Pulmonary artery endothelial cell (primary cell): Measurements from ENCODE around the gene DGLUCY. TPM values are rescaled to one million over a fixed set of nuclear protein-coding genes. Genes with fewer than 3 reads are reported as not detected.
A peak's percentile ranks its signal among the peaks of the same experiment; 100 is the strongest.
"Not testable (repeated sequence)": the region's sequence is repeated elsewhere in the genome, so short reads cannot be mapped to it uniquely, and the experiment has no call there.

Experiments used
- DNase-seq: peaks from one replicate; pipeline ENCODE4 v3.0.0-alpha.2; 2011; ENCODE audit warnings: low read depth, low spot score
- total RNA-seq: library from RNA; depleted of rRNA; stranded (reverse); fragments of >200 nt; gene quantifications from 2 replicates; pipeline ENCODE4 v1.2.3, GENCODE V29; 2014

The DGLUCY gene
- total RNA-seq, 1 donor from 2014 or later, result 51.4 TPM

DNA sequence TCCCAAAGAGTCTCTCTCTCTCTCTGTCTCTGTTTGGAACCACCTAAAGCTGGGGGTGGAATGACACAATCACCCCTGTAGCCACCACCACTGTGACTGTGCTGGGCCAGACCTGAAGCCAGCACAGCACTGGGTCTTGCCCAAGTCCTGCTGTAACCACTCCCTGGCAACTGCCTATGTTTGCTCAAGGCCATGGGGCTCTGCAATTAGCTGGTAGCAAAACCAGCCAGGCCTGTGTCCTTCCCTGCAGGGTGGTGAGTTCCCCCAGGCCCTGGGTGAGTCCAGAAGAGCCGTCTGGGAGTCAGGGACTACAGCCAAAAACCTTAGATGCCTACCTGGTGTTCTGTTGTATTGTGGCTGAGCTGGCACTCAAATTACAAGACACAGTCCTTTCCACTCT, 50.8 kb downstream of the DGLUCY start:
- no peak for DNase-seq

DNA sequence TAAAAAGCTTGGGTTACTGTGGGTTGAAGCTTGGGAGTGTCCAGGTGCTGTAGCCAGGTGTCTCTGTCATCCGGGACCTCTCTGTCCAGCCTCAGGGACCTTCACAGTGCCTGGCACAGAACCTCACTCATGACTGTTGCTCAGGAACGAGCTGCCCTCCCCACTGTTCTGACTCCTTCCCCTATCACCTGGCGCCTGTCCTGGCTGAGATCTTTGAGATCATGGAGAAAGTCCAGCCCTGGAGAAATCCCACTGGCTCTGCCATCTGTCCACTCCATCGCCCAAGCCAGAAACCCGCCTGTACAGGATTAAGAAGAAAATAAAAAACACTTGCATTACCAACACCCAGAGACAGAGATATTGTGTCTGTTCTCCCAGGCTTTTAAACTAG, 53.5 kb downstream of the DGLUCY start:
- no peak for DNase-seq

DNA sequence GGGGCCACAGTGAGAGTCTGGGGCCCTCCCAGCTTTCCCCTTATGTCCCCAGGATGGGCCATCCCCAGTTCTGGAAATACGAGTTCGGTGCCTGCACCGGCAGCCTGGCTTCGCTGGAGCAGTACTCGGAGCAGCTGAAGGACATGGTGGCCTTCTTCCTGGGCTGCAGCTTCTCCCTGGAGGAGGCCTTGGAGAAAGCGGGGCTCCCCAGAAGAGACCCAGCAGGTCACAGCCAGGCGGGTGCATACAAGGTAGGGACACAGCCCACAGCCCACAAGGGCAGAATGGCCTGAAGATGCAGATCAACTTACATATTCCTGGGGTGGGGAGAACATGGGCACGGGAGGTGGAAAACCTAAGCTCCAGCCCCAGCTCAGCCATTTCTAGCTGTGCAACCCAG, 56.1 kb downstream of the DGLUCY start:
- no peak for DNase-seq

DNA sequence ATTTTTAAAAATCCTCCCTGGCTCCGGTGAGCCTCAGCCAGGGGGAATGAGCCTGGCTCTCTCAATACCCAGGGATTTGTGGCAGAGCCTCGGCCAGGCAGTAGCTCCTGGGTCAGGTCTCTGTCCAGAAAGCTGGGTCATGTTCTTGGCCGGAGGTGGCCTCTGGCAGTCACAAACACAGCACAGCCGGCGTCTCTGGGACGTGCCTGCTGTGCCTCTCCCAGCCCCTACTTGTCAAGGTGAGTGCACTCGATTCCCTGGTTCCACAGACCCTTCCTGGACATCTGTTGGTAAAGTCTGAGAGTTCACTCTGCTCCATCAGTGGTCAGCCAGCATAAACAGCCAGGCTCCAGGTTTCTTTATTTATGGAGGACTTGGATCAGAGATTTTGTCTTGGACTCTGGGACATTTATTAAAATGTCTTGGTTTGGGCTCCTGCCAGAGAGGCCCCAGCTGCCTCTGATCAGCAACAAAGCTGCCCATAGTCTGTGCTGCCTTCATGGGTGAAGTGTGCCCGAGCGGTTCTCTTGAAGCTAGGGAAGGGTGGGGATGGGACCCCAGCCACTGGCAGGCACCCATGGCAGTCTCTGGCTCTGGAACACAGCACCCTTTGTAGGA, 56.7 kb downstream of the DGLUCY start:
- no peak for DNase-seq

DNA sequence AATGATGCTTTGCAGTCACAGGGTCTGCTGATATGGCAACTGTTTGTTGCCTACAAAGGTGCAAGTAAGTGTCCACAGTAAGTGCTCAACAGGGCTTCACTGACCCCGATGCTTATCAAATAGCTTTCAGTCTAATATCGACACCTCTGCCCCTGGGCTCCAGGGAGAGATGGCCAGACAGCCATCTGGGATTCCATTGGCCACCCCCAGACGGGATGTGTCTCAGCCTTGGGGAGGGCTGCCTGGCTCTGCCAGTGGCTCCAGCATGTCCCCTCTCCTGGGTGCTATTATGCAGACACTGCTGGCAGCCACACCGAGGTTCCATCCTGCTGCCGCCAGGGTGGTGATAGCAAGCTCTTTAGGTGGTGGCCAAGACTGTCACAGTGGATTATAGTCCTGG, 57.4 kb downstream of the DGLUCY start:
- DNase-seq, result no peak

DNA sequence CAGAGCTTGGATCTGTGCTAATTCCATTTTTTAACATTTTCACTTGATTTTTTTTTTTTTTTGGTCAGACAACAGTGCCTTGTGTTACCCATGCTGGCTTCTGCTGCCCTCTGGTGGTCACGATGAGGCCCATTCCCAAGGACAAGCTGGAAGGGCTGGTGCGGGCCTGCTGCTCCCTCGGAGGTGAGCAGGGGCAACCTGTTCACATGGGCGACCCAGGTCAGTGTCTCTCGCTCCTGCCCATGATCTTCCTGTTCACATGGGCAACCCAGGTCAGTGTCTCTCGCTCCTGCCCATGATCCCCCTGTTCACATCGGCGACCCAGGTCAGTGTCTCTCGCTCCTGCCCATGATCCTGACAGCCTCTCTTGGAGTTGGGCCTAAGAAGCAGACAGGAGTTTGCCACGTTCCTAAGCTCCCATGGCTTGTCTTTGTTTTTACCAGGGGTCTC, 59.4 kb downstream of the DGLUCY start:
- DNase-seq, result peak; percentile 54

DNA sequence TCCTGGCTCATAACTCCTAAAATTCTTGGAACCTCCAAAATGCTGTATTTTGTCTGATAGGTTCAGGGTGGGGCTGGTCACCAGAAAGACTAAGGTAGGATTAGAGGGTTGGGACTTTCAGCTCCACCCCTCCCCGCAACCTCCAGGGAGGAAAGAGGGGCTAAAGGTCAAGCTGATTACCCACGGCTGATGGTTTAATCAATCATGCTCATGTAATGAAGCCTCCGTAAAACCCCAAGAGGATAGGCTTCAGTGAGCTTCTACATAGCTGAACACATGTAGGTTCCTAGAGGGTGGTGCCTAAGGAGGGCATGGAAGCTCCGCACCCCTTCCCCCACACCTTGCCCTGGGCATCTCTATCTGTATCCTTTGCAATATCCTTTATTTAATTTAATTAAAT, 60.0 kb downstream of the DGLUCY start:
- no peak for DNase-seq

DNA sequence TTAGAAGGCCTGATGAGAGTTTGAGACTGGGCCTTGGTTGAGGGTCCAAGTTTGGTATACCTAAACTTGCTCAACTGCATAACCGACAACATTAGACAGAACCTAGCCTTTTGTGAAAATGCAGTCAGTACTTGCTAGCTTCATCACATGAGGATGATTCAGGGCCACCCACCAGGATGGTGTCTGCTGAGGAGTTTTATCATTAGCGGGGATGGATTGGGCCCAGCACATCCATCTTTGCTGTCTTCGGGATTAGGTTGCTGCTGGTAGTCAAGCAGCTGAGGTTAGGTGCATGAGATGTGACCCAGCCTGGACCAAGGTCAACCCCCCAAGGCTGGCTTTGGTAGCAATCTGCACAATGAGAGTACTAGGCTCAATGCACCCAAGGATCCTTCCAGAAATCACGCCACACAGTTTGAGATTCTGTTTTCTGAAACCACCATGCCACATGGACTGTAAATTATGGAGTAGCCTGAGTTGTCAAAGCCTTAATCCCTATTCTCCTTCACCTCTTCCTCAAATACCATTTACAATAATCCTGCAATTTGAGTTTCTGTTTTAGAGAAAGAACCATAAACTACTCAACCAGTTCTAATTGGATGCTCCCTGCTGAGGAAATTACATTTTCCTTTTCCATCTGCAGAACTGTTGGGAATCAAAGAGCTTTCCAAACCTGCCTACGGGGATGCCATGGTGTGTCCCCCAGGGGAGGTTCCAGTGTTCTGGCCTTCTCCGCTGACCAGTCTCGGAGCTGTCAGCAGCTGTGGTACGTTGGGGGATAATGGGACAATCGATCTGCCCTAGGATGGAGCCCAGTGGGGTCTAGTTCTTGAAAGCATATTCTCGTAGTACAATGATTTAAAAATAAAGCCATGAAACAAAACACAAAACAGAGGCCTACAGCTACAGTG, 61.7 kb downstream of the DGLUCY start:
- DNase-seq, result no peak

DNA sequence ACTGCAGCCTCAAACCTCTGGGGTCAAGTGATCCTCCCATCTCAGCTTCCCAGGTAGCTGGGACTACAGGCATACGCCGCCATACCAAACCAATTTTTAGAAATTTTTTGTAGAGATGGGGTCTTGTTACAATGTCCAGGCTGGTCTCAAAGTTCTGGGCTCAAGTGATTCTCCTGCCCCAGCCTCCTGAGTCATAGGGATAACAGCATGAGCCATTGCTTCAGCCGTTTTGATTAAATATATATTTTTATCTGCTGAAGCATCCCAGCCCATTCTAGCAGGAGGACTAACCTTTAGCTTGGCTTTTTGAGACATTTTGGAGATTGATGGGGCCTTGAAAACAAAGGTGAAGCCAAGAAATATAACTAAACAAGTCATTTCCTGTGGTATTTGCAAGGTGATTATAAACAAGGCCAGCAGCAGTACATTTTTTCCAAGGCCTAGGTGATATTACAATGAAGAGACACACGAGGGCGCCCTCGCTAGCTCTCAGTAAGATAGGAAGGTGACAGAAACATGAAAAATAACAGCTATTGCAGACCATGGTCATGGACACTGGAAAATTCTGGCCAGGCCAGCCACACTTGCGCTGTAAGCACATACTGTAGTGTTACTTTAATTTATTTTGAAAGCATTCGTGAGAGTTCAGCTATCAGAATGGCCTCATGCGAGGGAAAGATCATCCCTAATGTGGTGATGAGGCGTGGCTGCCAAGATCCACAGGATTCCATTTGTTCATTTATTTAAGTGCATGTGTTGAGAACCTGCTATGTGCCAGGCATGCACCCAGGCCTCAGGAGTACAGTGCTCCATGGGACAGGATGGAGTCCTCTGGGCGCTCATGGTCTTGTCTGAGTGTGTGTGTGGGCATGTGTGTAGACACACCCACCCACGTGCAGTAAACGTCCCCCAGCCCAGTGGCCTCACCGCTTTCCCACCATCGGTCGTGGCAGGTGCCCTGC, 63.5 kb downstream of the DGLUCY start:
- peak; percentile 44 for DNase-seq

DNA sequence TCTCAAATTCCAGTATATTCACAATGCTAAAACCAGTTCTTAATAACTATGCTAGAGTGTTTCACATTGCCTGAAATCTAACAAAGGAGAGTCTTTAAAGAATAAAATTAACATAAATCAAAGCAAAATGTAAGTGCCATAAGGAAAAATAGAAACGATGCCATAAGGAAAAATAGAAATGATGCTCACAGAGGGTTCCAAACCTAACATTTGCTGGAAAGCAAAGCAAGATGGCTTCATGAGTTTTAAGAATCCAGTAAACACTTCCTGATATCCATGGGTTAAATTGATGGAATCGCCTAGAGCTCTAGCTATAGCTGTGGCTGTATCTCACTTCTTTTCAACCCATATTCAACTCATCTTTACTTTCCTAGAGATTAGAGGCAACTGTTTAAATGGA, 66.7 kb downstream of the DGLUCY start:
- DNase-seq, result no peak

DNA sequence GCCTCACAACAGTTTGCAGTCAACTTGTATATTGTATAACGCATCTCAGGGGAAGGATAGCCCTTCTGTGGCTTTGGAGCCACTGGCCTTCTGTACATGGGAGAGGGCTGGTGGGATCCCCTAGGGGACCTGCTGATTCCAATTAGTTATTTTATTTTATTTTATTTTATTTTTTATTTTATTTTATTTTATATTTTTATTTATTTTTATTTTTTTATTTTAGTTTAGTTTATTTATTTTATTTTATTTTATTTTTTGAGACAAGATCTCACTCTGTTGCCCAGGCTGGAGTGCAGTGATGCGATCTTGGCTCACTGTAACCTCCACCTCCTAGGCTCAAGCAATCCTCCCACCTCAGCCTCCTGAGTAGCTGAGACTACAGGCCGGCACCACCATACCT, 68.9 kb downstream of the DGLUCY start:
- not testable (repeated sequence) for DNase-seq

DNA sequence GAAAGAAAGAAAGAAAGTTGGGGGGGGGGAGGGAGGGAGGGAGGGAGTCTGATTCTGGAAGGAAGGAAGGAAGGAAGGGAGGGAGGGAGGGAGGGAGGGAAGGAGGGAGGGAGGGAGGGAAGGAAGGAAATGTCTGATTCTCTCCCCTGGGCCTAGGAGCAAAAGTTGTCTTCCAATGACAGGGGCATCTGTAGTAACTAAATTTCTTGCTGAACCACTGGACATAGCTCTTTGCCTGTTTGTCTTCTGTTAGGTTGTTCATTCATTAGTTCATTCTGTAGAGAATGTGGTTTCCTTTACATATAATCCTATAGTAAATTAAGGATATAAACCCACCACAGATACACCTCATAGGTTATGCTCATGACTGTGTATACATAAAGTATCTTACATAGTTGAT, 70.7 kb downstream of the DGLUCY start:
- no peak for DNase-seq

DNA sequence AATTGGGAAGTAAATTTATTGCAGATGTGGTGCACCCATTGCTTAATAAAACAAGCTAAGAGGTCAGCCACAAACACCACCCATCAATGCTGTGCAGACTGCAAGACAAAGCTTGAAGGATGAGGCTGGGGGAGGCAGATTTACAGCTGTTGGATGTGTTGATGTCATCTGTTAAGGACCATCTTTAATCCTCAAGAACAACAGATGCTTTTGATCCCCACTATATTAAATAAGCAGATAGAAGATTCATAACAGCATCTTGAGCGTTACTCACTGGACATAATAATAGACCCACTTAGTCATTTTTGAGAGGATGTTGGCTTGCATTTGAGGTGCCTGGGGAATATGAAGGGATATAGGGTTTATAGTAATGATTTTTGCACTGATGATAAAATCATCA, 71.8 kb downstream of the DGLUCY start:
- no peak for DNase-seq

DNA sequence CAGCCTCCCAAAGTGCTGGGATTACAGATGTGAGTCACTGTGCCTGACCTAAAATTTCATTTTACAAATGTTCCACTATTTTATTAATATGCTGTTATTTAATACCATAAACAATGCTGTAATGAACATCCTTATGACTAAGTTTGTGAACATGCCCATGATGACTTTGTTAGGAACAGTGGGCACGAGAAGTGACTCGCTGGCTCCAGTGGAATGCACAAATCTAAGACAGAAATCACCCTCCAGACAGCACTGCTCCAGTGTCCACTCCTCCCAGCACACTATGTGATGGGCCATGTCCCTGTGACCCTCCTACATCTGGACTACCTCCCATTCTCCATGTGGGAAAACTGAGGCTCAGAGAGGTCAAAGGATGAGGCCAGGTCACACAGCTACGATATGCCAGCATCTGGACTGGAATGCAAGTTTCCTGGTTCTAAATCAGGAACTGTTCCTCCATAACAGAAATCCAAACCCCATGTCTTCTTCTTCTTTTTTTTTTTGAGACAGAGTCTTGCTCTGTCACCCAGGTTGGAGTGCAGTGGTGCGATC, 72.7 kb downstream of the DGLUCY start:
- DNase-seq, result no peak

DNA sequence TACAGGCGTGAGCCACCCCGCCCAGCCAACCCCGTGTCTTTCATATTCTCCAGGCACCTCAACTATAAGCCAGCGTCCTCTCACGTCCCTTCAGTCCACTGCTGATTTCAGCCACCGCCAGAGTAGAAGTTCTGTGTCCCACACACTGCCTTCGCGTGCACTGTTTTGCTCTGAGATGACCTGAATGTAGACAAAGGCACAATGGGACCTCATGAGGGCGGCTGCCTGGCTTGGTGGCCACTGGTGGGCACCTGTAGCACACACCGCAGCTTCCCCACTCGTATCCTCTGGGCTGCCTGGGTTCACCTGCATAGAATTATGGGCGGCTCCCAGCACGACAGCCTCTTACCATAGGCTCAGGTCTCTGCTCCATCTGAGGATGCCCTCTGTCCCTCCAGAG, 73.4 kb downstream of the DGLUCY start:
- no peak for DNase-seq

DNA sequence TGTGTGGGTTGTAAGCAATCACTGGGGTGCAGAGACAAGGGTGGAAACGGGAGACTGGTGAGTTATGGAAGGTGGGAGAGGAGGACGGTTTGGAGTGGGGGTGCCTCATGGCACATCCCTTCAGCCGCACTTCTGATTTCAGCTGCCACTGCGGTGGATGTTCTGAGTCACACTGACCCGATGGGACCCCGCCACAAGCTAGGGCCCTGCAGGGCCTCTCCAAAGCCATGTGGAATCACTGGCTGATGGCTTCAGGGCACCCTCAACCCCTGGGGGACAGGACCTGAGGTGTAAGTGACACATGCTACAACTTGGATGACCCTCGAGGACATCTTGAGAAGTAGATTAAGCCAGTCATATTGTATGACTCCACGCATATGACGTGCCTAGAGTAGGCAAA, 77.0 kb downstream of the DGLUCY start:
- DNase-seq, result no peak

DNA sequence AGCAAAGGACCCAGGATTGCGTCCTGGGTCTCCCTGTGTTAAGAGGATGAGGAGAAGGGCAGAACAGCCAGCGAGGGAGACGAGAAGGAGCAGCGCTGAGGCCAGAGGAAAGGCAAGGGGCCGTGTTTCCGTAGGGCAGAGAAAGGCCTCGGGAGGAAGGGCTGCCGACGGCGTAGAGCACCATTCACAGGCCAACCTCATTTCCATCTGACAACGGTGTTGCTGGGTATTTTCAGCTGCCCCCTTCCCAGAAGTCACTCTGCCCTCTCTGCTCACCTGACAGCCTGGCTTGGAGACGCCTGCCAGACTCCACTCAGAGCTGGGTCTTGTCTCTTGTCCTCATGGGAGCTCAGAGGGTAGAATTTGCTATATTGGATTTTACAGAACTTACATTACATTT, 79.2 kb downstream of the DGLUCY start:
- DNase-seq, result no peak

DNA sequence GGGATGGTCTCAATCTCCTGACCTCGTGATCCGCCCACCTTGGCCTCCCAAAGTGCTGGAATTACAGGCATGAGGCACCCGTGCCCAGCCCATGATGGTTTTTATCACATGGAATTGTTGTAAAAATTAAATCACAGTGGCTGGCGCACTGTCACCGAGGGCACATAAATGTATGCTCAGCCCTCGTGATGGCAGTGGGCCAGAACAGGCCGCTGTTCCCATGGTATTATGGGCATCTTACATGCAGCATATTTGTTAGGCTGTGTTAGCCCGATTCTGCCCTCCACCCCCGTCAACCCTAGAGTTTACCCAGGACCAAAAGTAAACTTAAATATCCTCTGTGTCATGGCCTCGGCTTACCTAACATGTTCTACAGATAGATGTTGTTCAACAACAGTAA, 82.0 kb downstream of the DGLUCY start:
- no peak for DNase-seq

DNA sequence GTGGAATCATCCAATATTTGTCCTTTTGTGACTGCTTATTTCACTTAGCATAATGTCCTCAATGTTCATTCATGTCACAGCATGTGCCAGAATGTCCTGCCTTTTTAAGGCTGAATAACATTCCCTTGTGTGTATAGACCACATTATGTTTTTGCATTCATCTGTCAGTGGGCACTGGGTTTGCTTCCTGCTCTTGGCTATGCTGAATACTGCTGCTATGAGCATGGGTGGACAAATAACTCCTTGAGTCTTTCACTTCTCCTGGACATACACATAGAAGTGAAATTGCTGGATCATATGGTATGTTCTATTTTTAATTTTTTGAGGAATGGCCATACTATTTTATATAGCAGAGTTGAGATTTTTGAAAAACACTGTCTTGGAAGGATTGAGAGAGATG, 83.8 kb downstream of the DGLUCY start:
- DNase-seq, result no peak

DNA sequence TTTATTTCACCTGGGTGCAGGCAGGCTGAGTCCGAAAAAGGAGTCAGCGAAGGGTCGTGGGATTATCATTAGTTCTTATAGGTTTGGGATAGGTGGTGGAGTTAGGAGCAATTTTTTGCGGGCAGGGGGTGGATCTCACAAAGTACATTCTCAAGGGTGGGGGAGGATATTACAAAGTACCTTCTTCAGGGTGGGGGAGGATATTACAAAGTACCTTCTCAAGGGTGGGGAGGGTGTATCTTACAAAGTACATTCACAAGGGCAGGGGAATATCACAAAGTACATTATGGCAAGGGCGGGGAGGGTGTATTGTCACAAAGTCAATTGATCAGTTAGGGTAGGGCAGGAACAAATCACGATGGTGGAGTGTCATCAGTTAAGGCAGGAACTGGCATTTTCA, 86.9 kb downstream of the DGLUCY start:
- DNase-seq, result not testable (repeated sequence)

DNA sequence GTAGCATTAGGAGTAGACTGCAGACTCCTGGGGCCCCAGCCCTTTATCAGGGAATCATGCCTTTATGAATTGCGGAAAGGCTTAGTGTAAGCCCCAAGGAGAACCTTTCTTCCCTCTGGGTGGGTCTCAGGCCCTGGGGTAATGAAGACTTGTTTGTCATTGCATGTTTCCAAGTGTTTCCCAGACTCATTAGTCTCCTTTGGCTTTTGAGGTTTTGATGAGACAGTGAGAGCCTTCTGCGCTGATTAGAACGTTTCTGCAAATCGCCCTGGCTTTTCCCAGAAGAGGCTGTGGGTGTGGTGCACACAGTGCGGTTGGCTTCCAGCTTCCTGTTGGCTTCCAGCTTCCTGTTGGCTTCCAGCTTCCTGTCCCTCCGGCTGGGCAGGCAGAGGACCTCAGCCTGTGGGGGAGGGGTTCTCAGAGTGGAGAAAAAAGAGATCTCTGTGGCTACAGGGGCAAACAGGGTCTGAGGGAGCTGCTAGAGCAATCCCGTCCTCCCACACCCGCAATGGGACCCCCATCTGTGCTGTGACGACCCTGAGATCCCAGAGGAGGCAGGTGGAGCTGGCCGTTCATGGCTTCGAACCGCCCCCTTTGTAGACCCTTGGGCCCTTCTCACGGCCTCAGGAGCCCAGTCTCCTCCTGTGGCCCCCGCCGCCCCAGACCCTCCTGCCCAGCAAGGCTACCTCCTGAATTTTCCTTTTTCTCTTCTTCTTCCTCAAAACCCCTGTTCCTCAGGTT, 88.5 kb downstream of the DGLUCY start:
- no peak for DNase-seq
